DOHH2 (cell line): ENCODE measurements around the gene OPALIN.

Experiments used
- CTCF ChIP-seq: fragments of 200-600 bp; sonication (generic); IDR thresholded peaks from one replicate; pipeline ENCODE4 v1.5.1; 2014; ENCODE audit warnings: antibody characterized with exemption, mild to moderate bottlenecking, low read depth, low read length; ENCODE audit not compliant: poor library complexity, severe bottlenecking
- EZH2phosphoT487 ChIP-seq: fragments of 200-600 bp; sonication (generic); IDR thresholded peaks from 2 replicates; pipeline ENCODE4 v1.6.1; 2017; ENCODE audit warnings: borderline replicate concordance, mild to moderate bottlenecking, antibody characterized with exemption, low read length, moderate library complexity, mixed read lengths

- TF ChIP-seq CTCF, result no peak
- TF ChIP-seq EZH2phosphoT487, result no peak
Observed at GRCh38 chr10:96397902-96398301, 39.1 kb upstream of the OPALIN start.
